ENCODE results near the gene CFAP251. TPM values are rescaled to one million over a fixed set of nuclear protein-coding genes. Genes with fewer than 3 reads are reported as not detected.

The CFAP251 gene
- polyA plus RNA-seq, 3 donors = 0.08 to 0.17 TPM; not detected in 1

- peaks cover 63 to 97% of the 10 kb centered on the region in 2 donors for H3K36me3 Mint-ChIP-seq
- H3K9me3 ChIP-seq (replicated peaks in 1 of 2; ENCODE audit: control insufficient read depth in 1 of 2, insufficient read depth in 1 of 2, low read length in 2 of 2) = no peaks in the 10 kb centered on the region
- H4K20me1 ChIP-seq (ENCODE audit: insufficient read depth, low read length) = no peaks in the 10 kb centered on the region
- H3K27me3 ChIP-seq (ENCODE audit: control insufficient read depth in 2 of 2, insufficient read depth in 2 of 2, low read length in 2 of 2) = no peaks in the 10 kb centered on the region
- H3K27ac ChIP-seq (ENCODE audit: low read depth in 1 of 2, low read length in 2 of 2) = no peak overlapping the region
- no peak overlapping the region for H3K4me2 ChIP-seq (replicated peaks; ENCODE audit: extremely low read depth, low read length, poor library complexity, severe bottlenecking)
- H3K4me1 ChIP-seq (ENCODE audit: control insufficient read depth in 1 of 2, insufficient read depth in 2 of 2, low read length in 2 of 2) = no peaks in the 10 kb centered on the region
- no peak overlapping the region for H2AFZ ChIP-seq (ENCODE audit: insufficient read depth, low read depth, low read length, poor library complexity, severe bottlenecking)
- TF ChIP-seq CTCF (IDR thresholded peaks at IDR 0.05) = no peak
- H3K36me3 ChIP-seq (replicated peaks in 1 of 2; ENCODE audit: control insufficient read depth in 1 of 2, insufficient read depth in 2 of 2, low read length in 2 of 2) = peaks cover 63 to 94% of the 10 kb centered on the region in 2 donors
- WGBS (ENCODE audit: insufficient coverage) = no CpG with 5 or more reads among the region's 4 CpGs
- no peak overlapping the region for H3K4me3 Mint-ChIP-seq
- peak overlapping the region in 1 of 7 donors; percentile 3 for H3K27ac Mint-ChIP-seq
- no peaks in the 10 kb centered on the region for H3K4me1 Mint-ChIP-seq
- H3K4me3 ChIP-seq (replicated peaks in 1 of 3; ENCODE audit: low read depth in 2 of 3, low read length in 3 of 3) = no peak overlapping the region
- intact Hi-C loops (cut with micrococcal nuclease) = no loop called here
- no peaks in the 10 kb centered on the region for H3K79me2 ChIP-seq (ENCODE audit: insufficient read depth, low read length)
- no peaks in the 10 kb centered on the region for H3K27me3 Mint-ChIP-seq (ENCODE audit: low read depth in 3 of 3)
- H3K9ac ChIP-seq (ENCODE audit: insufficient read depth, low read length, poor library complexity, severe bottlenecking) = no peak overlapping the region
- DNase-seq = no peak
- peaks cover 0 to 2% (median 0%) of the 10 kb centered on the region in 7 donors for H3K9me3 Mint-ChIP-seq
Observed at GRCh38 chr12:121905746-121906145, 12.6 kb upstream of the CFAP251 start.

- DNase-seq = no peak
- no peaks in the 10 kb centered on the region for H3K79me2 ChIP-seq (ENCODE audit: insufficient read depth, low read length)
- peak overlapping the region in 1 of 2 donors; percentile 41 for H3K27ac ChIP-seq (ENCODE audit: low read depth in 1 of 2, low read length in 2 of 2)
- H3K27ac Mint-ChIP-seq = peak overlapping the region in 5 of 7 donors; percentile 34 to 83 (median 77)
- no peaks in the 10 kb centered on the region for H3K4me1 ChIP-seq (ENCODE audit: control insufficient read depth in 1 of 2, insufficient read depth in 2 of 2, low read length in 2 of 2)
- H3K36me3 ChIP-seq (replicated peaks in 1 of 2; ENCODE audit: control insufficient read depth in 1 of 2, insufficient read depth in 2 of 2, low read length in 2 of 2) = peaks cover 49 to 89% of the 10 kb centered on the region in 2 donors
- peaks cover 51 to 96% of the 10 kb centered on the region in 2 donors for H3K36me3 Mint-ChIP-seq
- 100% methylated on average over 1 of the region's 2 CpGs for WGBS (ENCODE audit: insufficient coverage)
- no peak overlapping the region for H3K4me3 Mint-ChIP-seq
- H3K4me1 Mint-ChIP-seq = no peaks in the 10 kb centered on the region
- no peak overlapping the region for H3K4me2 ChIP-seq (replicated peaks; ENCODE audit: extremely low read depth, low read length, poor library complexity, severe bottlenecking)
- H3K4me3 ChIP-seq (replicated peaks in 1 of 3; ENCODE audit: low read depth in 2 of 3, low read length in 3 of 3) = no peak overlapping the region
- H3K27me3 ChIP-seq (ENCODE audit: control insufficient read depth in 2 of 2, insufficient read depth in 2 of 2, low read length in 2 of 2) = no peaks in the 10 kb centered on the region
- no peak overlapping the region for H3K9ac ChIP-seq (ENCODE audit: insufficient read depth, low read length, poor library complexity, severe bottlenecking)
- no peaks in the 10 kb centered on the region for H4K20me1 ChIP-seq (ENCODE audit: insufficient read depth, low read length)
- H2AFZ ChIP-seq (ENCODE audit: insufficient read depth, low read depth, low read length, poor library complexity, severe bottlenecking) = no peak overlapping the region
- H3K9me3 ChIP-seq (replicated peaks in 1 of 2; ENCODE audit: control insufficient read depth in 1 of 2, insufficient read depth in 1 of 2, low read length in 2 of 2) = no peaks in the 10 kb centered on the region
- no peaks in the 10 kb centered on the region for H3K27me3 Mint-ChIP-seq (ENCODE audit: low read depth in 3 of 3)
- intact Hi-C loops (cut with micrococcal nuclease) = no loop called here
- H3K9me3 Mint-ChIP-seq = no peaks in the 10 kb centered on the region
- no peak for TF ChIP-seq CTCF (IDR thresholded peaks at IDR 0.05)
Observed at GRCh38 chr12:121908702-121909101, 9.7 kb upstream of the CFAP251 start.

Measured in CD14-positive monocyte (primary cell).